GM12872 (cell line): ENCODE measurements around the gene SLC26A11.

Experiments
- CTCF ChIP-seq: IDR thresholded peaks from 3 replicates; pipeline ENCODE4 v1.5.1; 2011; ENCODE audit warnings: low read depth, mild to moderate bottlenecking, low read length, moderate library complexity; ENCODE audit not compliant: insufficient read depth

SLC26A11 gene

DNA sequence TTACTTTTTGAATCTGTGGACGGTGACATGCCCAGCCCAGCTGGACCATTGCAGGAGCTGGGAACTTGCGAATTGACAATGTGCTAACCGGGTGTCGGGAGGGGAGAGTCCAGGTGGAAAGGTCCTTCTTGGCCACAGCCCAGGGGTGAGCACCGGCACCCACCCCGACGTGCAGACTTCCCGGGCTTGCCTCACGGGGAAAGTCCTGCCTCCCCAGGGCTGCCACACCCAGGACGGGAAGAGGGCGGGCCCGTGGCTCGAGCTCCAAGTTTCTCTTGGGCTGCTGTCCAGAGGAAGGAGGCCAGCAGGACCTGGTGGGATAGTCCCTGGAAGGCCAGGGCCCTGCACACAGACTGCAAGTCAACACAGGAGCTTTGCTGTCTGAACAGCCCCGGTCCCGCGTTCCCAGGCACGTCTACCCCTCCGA lies 32.7 kb upstream of the SLC26A11 start:
- TF ChIP-seq CTCF, result no peak

DNA sequence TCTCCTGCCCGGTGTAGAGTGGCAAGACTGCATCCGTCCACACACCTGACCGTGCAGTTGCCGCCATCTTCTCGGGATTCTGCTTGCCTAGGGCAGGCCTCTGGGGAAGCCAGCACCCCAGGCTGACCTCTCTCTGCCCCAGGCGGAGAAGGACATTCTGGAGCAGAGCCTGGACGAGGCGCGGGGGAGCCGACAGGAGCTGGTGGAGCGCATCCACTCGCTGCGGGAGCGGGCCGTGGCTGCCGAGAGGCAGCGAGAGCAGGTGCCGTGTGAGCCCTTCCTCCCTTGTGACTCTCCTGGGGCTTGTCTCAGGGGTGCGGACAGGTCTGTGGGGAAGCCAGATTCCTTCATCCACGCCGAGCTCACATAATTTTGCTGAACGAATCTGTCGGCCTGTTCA lies 30.6 kb upstream of the SLC26A11 start:
- TF ChIP-seq CTCF, result no peak

DNA sequence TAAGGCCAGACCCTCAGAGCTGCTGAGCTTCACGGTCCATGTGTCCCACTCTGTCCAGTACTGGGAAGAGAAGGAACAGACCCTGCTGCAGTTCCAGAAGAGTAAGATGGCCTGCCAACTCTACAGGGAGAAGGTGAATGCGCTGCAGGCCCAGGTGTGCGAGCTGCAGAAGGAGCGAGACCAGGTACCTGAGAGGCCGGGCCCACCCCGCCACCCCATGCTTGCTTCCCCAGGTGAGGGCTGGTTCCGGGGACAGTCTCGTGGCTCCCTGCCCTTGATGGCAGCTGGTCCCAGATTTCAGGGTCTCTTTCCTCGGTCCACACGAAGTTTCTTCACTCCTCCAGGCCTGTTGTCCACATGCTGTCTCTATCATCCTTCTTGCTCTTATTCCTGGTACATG lies 29.5 kb upstream of the SLC26A11 start:
- TF ChIP-seq CTCF, result no peak

- TF ChIP-seq CTCF, result no peak
These were observed 29.0 kb upstream of the SLC26A11 start for GRCh38 chr17:80191192-80191591.

- no peak for TF ChIP-seq CTCF
These were observed 28.2 kb upstream of the SLC26A11 start for GRCh38 chr17:80191865-80192661.

DNA sequence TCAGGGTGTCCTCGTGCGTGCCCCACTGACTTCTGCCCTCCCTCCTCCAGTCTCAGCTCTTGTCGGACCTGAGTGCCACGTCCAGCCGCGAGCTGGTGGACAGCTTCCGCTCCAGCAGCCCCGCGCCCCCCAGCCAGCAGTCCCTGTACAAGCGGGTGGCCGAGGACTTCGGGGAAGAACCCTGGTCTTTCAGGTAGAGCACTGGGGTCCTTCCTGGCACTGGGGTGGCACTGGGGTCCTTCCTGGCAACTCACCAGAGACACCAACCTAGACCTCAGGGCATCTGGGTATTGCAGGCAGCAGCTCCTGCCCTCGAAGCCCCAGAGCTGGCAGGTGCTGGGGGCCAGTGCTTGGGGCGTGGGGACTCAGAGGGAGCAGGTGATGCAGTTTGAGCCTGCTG lies 25.1 kb upstream of the SLC26A11 start:
- no peak for TF ChIP-seq CTCF

- TF ChIP-seq CTCF, result peak; percentile 89
These were observed 24.3 kb upstream of the SLC26A11 start for GRCh38 chr17:80195671-80196529.
